Measurements from ENCODE around the gene CPA4.
"Not testable (repeated sequence)": the region's sequence is repeated elsewhere in the genome, so short reads cannot be mapped to it uniquely, and the experiment has no call there.

The CPA4 gene, protein sequence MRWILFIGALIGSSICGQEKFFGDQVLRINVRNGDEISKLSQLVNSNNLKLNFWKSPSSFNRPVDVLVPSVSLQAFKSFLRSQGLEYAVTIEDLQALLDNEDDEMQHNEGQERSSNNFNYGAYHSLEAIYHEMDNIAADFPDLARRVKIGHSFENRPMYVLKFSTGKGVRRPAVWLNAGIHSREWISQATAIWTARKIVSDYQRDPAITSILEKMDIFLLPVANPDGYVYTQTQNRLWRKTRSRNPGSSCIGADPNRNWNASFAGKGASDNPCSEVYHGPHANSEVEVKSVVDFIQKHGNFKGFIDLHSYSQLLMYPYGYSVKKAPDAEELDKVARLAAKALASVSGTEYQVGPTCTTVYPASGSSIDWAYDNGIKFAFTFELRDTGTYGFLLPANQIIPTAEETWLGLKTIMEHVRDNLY

DNA sequence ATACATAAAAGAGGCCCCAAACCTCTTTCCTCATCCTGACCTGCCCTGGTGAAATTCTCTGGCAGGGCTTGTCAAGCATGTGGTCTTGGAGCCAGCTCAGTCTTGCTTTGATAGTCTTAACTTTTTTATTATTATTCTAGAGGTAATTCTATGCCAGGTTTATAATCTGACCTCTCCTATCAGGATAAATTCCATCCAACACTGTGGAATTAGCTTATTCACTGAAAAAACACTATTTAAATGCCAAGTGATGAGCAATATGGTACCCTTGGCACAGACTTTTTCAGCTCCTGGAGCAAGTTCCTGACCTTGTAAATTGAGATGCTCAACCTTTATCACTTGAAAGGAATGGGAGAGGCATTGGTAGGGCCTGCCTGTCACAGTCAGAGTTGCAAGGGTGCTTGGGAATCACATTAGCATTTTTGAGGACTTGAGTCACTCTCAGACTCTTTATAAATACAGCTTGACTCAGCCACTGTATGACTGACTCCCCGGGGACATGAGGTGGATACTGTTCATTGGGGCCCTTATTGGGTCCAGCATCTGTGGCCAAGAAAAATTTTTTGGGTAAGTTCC, at the start of gene CPA4:
Gene CPA4 (plus strand): TSS at position 480 of the 576 bp plus-strand sequence. CDS start 20 bp downstream, at position 500.
- ATAC-seq = no peak
- Mint-ChIP-seq H3K9me3 (no peaks in the 10 kb centered on the region), H3K4me1 (no peaks in the 10 kb centered on the region), H3K4me3 (no peak within 1 kb of the TSS), H3K27me3 (no peaks in the 10 kb centered on the region), H3K27ac (no peak within 1 kb of the TSS)
- no peak for DNase-seq

DNA sequence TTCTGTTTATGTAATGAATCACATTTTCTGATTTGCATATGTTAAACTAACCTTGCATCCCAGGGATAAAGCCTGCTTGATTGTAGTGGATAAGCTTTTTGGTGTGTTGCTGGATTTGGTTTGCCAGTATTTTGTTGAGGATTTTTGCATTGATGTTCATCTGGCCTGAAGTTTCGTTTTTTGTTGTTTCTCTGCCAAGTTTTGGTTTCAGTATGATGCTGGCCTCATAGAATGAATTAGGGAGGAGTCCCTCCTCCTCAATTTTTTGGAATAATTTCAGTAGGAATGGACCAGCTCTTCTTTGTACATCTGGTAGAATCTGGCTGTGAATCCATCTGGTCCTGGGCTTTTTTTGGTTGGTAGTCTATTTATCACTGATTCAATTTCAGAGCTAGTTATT, 49.5 kb upstream of the CPA4 start:
- H3K4me1 Mint-ChIP-seq = peaks cover 20% of the 10 kb centered on the region
- not testable (repeated sequence) for ATAC-seq, H3K27me3 Mint-ChIP-seq, H3K27ac Mint-ChIP-seq, H3K4me3 Mint-ChIP-seq, DNase-seq
- peaks cover 0 to 15% of the 10 kb centered on the region in 2 donors for H3K9me3 Mint-ChIP-seq

DNA sequence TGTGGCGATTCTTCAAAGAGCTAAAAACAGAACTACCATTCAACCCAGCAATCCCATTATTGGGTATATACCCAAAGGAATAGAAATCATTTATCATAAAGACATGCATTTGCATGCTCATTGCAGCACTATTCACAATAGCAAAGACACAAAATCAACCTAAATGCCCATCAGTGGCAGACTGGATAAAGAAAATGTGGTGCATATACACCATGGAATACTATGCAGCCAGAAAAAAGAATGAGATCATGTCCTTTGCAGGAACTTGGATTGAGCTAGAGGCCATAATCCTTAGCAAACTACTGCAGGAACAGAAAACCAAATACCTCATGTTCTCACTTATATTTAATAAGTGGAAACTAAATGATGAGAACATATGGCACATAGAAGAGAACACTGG, 46.5 kb upstream of the CPA4 start:
- not testable (repeated sequence) for H3K4me3 Mint-ChIP-seq, ATAC-seq, DNase-seq, H3K27me3 Mint-ChIP-seq, H3K27ac Mint-ChIP-seq
- peaks cover 0 to 15% of the 10 kb centered on the region in 2 donors for H3K9me3 Mint-ChIP-seq
- peaks cover 20% of the 10 kb centered on the region for H3K4me1 Mint-ChIP-seq

DNA sequence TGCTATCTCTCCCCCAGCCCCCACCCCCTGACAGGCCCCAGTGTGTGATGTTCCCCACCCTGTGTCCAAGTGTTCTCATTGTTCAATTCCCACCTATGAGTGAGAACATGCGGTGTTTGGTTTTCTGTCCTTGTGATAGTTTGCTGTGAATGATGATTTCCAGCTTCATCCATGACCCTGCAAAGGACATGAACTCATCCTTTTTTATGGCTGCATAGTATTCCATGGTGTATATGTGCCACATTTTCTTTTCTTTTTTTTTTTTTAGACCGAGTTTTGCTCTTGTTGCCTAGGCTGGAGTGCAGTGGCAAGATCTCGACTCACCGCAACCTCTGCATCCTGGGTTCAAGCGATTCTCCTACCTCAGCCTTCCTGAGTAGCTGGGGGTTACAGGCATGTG, 44.1 kb upstream of the CPA4 start:
- H3K4me1 Mint-ChIP-seq, H3K27ac Mint-ChIP-seq, H3K27me3 Mint-ChIP-seq, DNase-seq, H3K4me3 Mint-ChIP-seq, ATAC-seq: not testable (repeated sequence)
- peaks cover 19 to 20% of the 10 kb centered on the region in 2 donors for H3K9me3 Mint-ChIP-seq

DNA sequence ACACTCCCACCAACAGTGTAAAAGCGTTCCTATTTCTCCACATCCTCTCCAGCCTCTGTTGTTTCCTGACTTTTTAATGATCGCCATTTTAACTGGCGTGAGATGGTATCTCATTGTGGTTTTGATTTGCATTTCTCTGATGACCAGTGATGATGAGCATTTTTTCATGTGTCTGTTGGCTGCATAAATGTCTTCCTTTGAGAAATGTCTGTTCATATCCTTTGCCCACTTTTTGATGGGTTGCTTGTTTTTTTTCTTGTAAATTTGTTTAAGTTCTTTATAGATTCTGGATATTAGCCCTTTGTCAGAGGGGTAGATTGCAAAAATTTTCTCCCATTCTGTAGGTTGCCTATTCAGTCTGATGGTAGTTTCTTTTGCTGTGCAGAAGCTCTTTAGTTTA, 43.3 kb upstream of the CPA4 start:
- not testable (repeated sequence) for H3K27me3 Mint-ChIP-seq, H3K4me1 Mint-ChIP-seq, H3K4me3 Mint-ChIP-seq

DNA sequence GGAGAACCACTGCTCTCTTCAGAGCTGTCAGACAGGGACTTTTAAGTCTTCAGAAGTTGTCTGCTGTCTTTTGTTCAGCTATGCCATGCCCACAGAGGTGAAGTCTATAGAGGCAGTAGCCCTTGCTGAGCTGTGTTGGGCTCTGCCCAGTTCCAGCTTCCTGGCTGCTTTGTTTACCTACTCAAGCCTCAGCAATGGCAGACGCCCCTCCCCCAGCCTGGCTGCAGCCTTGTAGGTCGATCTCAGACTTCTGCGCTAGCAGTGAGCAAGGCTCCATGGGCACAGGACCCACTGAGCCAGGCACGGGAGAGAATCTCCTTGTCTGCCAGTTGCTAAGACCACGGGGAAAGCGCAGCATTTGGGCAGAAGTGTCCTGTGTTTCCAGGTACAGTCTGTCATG, 38.4 kb upstream of the CPA4 start:
- no peak for DNase-seq
- Mint-ChIP-seq H3K4me1 (no peaks in the 10 kb centered on the region), H3K4me3 (no peak overlapping the region), H3K27ac (no peak overlapping the region), H3K27me3 (no peaks in the 10 kb centered on the region), H3K9me3 (peaks cover 12 to 23% of the 10 kb centered on the region in 2 donors)
- ATAC-seq = no peak

More for the DNA sequence above, 43.3 kb upstream of the CPA4 start:
- peaks cover 16 to 23% of the 10 kb centered on the region in 2 donors for H3K9me3 Mint-ChIP-seq
- DNase-seq, H3K27ac Mint-ChIP-seq, ATAC-seq: not testable (repeated sequence)

DNA sequence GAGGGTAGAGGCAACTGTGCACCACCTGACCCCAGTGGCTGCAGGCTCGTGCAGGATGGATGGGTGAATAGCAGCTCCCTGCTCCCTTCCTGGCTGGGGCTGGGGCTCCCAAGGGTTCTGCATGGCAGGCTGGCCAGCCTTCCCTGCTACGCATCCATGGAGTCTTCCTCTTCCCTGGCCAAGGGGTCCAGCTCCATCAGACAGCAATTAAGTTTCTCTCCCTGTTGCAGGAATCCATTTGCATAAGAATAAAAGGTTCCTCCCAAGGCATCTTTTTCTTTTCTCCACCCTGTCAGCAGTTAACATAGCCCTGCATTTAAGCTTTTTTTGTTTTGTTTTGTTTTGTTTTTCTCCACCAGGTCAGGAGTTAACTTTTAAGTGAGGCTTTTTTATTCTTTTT, 36.3 kb upstream of the CPA4 start:
- H3K9me3 Mint-ChIP-seq = peaks cover 12 to 22% of the 10 kb centered on the region in 2 donors
- no peak overlapping the region for H3K4me3 Mint-ChIP-seq
- DNase-seq (no peak), ATAC-seq (no peak)
- H3K27ac Mint-ChIP-seq = no peak overlapping the region
- no peaks in the 10 kb centered on the region for H3K4me1 Mint-ChIP-seq
- H3K27me3 Mint-ChIP-seq = no peaks in the 10 kb centered on the region

DNA sequence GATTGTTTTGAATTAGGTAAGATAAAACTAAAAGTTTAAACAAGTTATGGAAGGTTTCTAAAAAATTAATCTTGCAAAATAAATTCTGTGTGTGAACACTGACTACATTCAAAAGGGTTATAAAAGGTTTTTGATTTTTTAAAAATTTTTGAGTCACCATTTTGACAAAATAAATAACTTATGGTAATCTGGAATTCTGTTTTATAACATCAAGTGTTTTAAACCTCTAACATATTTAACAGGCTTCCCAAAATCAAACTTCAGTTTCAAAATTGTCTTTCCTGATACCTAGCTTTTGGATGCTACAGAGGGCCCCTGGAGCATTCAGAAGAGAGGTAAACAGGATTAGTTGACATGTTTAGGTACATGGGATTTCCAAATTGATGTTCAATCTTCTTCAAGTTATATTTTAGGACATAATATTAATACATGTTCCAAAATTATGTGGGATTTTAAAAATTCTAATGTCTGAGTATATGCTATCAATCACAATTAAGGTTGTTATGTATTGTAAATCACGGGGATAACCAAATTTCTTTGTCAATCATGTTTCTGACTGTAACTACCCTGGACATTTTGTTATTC, 34.4 kb upstream of the CPA4 start:
- H3K9me3 Mint-ChIP-seq = peaks cover 6 to 7% of the 10 kb centered on the region in 2 donors
- H3K4me3 Mint-ChIP-seq = no peak overlapping the region
- no peak for DNase-seq
- no peak overlapping the region for H3K27ac Mint-ChIP-seq
- peaks cover 5% of the 10 kb centered on the region for H3K4me1 Mint-ChIP-seq
- no peak for ATAC-seq
- H3K27me3 Mint-ChIP-seq = no peaks in the 10 kb centered on the region

DNA sequence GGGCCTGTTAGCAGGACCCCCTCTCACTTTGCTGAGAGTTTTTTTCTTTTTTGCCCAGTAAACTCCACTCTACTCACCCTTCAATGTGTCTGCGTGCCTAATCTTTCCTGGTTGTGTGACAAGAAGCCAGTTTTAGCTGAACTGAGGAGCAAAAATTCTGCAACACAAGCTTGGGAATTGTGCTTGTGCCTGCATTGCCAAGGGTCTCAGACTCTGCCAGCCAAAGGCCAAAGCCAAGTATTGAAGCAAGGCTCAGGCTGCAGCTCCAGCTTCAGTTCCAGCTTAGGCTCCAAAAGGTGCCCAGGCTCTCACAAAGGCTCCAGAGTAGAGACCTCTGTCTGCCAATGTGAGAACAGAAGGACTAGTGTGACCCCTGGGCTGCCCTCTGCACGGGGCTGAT, 30.5 kb upstream of the CPA4 start:
- Mint-ChIP-seq H3K27ac (peak overlapping the region in 1 of 2 donors; percentile 59), H3K9me3 (no peaks in the 10 kb centered on the region), H3K4me1 (peaks cover 5% of the 10 kb centered on the region), H3K4me3 (no peak overlapping the region), H3K27me3 (no peaks in the 10 kb centered on the region)
- DNase-seq (no peak), ATAC-seq (no peak)

DNA sequence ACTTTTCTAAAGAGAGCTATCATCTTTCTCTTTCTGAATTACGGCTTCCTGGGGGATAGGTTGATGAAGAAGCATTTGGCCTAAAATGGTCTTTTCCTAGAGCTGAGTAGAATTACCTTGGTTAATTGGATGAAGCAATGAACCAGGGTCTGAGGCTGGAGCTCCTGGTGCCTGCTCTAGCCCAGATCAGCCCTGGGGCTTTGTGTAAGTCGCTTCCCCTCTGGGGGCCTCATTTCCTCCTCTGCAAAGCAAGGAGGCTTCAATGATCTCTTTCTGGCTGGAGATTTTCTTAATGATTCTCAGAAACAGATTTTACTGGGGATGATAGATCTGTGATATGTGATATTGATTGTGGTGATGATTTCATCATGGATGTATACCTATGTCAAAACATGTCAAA, 29.8 kb upstream of the CPA4 start:
- no peaks in the 10 kb centered on the region for H3K9me3 Mint-ChIP-seq

DNA sequence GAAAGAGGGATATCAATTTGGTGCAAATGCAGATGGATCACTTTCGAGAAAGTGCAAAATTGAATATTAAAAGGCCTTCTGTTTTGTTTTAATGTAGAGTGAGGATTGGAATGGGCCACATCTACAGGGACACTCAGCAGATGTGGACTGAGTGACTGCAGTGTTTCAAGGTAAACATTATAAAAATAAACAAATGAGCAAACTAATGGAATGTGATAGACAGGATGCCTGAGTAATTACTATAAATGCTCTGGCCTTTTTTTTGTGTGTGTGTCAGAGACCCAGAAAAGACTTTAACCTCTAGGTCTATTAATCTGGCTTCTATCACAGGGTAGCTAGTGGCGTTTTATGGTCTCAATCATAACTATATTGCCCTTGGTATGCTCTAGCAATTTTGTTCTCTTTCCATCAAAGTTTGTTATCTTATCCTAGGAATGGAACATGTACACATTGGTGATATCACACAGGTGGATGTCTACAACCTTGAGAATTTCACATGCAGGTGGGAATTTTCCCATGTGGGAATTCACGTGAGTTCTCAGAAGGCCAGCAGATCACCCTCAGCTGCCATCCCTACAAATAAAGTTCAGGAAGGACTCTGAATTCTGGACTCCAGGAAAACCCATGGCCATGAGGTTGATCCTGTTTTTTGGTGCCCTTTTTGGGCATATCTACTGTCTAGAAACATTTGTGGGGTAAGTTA, 26.6 kb upstream of the CPA4 start, which contains the start of gene CPA2:
Gene CPA2 (plus strand): TSS at position 606 of the 703 bp plus-strand sequence. CDS start 19 bp downstream, at position 625.
- no peak for ATAC-seq
- H3K27ac Mint-ChIP-seq = no peak within 1 kb of the TSS
- no peak within 1 kb of the TSS for H3K4me3 Mint-ChIP-seq
- H3K4me1 Mint-ChIP-seq = peaks cover 10% of the 10 kb centered on the region
- no peaks in the 10 kb centered on the region for H3K9me3 Mint-ChIP-seq
- DNase-seq = no peak
- H3K27me3 Mint-ChIP-seq = no peaks in the 10 kb centered on the region

More for the DNA sequence above, 29.8 kb upstream of the CPA4 start:
- Mint-ChIP-seq H3K4me1 (peaks cover 10% of the 10 kb centered on the region), H3K4me3 (no peak overlapping the region), H3K27ac (no peak overlapping the region), H3K27me3 (no peaks in the 10 kb centered on the region)
- DNase-seq = no peak
- no peak for ATAC-seq

DNA sequence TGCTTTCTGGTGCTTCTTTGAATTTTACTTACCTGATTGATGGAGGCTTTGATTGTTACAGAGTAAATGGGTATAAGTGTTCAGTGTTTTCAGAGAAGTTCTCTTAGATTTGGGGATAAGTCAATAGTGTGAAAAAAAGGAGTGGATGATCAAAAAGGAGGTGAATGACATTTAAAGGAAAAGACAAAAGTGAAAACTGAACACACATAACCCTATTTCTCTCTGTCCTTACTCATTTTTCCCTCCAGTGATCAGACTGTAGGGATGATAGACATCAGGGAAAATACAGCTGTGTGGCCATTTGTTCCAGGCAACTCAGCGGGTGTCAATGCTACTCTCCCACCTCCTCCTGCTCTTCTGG, 26.0 kb upstream of the CPA4 start:
- ATAC-seq (no peak), DNase-seq (no peak)
- no peak overlapping the region for H3K4me3 Mint-ChIP-seq
- no peaks in the 10 kb centered on the region for H3K27me3 Mint-ChIP-seq
- no peaks in the 10 kb centered on the region for H3K9me3 Mint-ChIP-seq
- no peak overlapping the region for H3K27ac Mint-ChIP-seq
- H3K4me1 Mint-ChIP-seq = peaks cover 10% of the 10 kb centered on the region

DNA sequence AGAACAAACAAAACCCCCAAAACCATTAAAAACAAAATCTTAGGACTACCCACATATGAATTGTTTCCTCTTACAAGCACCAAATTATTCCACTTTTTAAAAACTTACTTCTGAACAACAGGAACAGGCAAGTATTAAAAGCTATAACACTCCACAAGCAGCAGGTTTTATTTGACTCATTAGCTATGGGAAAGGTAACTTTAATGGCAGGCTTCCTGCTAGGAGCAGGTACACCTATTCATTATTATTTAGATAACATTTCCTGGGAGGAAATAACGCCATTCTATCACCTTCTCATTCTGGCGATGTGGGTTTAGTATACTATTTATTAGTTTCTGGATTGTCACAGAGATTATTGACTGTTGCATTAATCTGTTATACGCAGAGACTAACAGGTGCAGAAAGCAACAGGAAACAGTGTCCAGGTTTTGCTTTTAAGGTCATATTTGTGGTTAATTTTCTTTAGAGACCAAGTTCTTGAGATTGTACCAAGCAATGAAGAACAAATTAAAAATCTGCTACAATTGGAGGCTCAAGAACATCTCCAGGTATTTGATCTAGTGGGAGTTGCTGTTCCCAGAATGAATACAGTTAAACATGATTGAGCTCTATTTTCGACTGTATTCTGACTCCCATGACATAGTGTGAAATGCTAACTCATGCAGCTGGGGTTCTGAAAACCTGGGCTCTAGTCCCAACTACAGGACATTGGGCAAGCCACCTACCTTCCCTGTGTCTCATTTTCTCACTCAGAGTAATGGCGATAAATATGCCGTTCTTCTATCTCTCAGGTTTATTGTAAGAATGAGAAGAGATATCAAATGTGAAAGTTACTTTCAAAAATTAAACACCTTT, 24.3 kb upstream of the CPA4 start:
- ATAC-seq = no peak

DNA sequence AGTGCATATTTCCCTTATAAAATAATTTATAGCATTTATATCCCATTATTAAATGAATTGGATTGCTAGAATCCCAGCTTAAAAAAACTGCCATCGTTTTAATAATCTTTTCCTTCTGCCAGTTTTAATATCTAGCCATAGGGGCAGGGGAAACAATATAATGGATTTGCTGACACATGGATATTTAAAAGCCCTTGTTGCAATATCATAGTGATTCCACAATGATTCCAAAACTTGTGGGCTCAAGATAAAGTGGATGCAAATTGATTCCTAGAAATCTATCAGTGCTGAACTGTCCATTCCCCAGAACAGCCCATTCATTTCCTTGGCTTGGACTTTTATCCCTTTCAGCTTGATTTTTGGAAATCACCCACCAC, 23.7 kb upstream of the CPA4 start:
- Mint-ChIP-seq H3K27ac (no peak overlapping the region), H3K9me3 (no peaks in the 10 kb centered on the region), H3K27me3 (no peaks in the 10 kb centered on the region), H3K4me1 (peaks cover 23% of the 10 kb centered on the region), H3K4me3 (no peak overlapping the region)
- ATAC-seq = no peak
- no peak for DNase-seq

More for the DNA sequence above, 24.3 kb upstream of the CPA4 start:
- Mint-ChIP-seq H3K27me3 (no peaks in the 10 kb centered on the region), H3K4me3 (no peak overlapping the region), H3K9me3 (no peaks in the 10 kb centered on the region), H3K27ac (no peak overlapping the region), H3K4me1 (peaks cover 17% of the 10 kb centered on the region)
- DNase-seq = no peak
